Neural cell (in vitro differentiated cells): ENCODE data around the gene MMP13.

Experiments
- EP300 ChIP-seq: fragments of 450-650 bp; conservative IDR thresholded peaks from 2 replicates; pipeline ENCODE4 v1.6.1; 2014; ENCODE audit warnings: antibody characterized with exemption, mild to moderate bottlenecking, moderate library complexity; ENCODE audit not compliant: poor library complexity, severe bottlenecking
- EZH2 ChIP-seq: fragments of 200-600, 300-800 bp; shearing (Covaris generic), sonication (generic); IDR thresholded peaks from 2 replicates; pipeline ENCODE4 v1.6.1; 2014; ENCODE audit warnings: antibody characterized with exemption, low read length, borderline replicate concordance, mild to moderate bottlenecking; ENCODE audit not compliant: insufficient read depth, poor library complexity, severe bottlenecking
- MXI1 ChIP-seq: fragments of 450-650 bp; conservative IDR thresholded peaks from 2 replicates; pipeline ENCODE4 v1.6.1; 2014; ENCODE audit warnings: antibody characterized with exemption, mild to moderate bottlenecking; ENCODE audit not compliant: poor library complexity, severe bottlenecking
- POLR2AphosphoS5 ChIP-seq: IDR thresholded peaks from 2 replicates; pipeline ENCODE4 v1.6.1; 2012
- RAD21 ChIP-seq: fragments of 450-650 bp; conservative IDR thresholded peaks from 2 replicates; pipeline ENCODE4 v1.6.1; 2014; ENCODE audit warnings: antibody characterized with exemption, mild to moderate bottlenecking, moderate library complexity
- SMC3 ChIP-seq: fragments of 450-650 bp; conservative IDR thresholded peaks from 2 replicates; pipeline ENCODE4 v1.6.1; 2014; ENCODE audit warnings: antibody characterized with exemption, mild to moderate bottlenecking, moderate library complexity; ENCODE audit not compliant: poor library complexity
- TAF1 ChIP-seq: IDR thresholded peaks from 2 replicates; pipeline ENCODE4 v1.6.1; 2012; ENCODE audit warnings: low read depth
- TF ChIP-seq, protein P1 (sequence below): fragments of 450-650 bp; IDR thresholded peaks from 2 replicates; pipeline ENCODE4 v1.5.1; 2014; ENCODE audit warnings: antibody characterized with exemption, mild to moderate bottlenecking, moderate library complexity; ENCODE audit not compliant: poor library complexity, severe bottlenecking
- TF ChIP-seq, protein P2 (sequence below): IDR thresholded peaks from 2 replicates; pipeline ENCODE4 v1.6.1; 2012; ENCODE audit warnings: borderline replicate concordance

DNA sequence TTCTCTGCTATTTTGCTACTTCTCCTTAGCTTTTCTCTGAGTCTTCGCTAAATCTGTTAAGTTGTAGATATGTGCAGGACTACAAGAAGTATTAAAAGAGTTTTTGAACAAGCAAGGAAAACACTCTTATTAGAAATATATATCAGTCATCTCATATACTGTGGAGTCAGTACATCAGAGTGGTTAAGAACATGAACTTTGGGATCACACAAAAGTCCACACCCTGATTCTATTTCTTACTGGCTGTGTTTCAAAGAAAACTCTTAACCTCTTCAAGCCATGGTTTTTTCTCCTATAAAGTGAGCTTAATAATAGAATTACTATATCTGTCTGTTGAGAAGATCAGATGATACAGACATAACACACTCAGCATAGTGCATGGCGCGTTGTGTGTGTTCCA lies 29.5 kb downstream of the MMP13 start:
- TF ChIP-seq, protein P1, sequence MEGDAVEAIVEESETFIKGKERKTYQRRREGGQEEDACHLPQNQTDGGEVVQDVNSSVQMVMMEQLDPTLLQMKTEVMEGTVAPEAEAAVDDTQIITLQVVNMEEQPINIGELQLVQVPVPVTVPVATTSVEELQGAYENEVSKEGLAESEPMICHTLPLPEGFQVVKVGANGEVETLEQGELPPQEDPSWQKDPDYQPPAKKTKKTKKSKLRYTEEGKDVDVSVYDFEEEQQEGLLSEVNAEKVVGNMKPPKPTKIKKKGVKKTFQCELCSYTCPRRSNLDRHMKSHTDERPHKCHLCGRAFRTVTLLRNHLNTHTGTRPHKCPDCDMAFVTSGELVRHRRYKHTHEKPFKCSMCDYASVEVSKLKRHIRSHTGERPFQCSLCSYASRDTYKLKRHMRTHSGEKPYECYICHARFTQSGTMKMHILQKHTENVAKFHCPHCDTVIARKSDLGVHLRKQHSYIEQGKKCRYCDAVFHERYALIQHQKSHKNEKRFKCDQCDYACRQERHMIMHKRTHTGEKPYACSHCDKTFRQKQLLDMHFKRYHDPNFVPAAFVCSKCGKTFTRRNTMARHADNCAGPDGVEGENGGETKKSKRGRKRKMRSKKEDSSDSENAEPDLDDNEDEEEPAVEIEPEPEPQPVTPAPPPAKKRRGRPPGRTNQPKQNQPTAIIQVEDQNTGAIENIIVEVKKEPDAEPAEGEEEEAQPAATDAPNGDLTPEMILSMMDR: no peak
- TF ChIP-seq RAD21 (no peak), EP300 (no peak), EZH2 (no peak), POLR2AphosphoS5 (no peak), SMC3 (no peak), MXI1 (no peak), TAF1 (no peak)
- TF ChIP-seq, protein P2, sequence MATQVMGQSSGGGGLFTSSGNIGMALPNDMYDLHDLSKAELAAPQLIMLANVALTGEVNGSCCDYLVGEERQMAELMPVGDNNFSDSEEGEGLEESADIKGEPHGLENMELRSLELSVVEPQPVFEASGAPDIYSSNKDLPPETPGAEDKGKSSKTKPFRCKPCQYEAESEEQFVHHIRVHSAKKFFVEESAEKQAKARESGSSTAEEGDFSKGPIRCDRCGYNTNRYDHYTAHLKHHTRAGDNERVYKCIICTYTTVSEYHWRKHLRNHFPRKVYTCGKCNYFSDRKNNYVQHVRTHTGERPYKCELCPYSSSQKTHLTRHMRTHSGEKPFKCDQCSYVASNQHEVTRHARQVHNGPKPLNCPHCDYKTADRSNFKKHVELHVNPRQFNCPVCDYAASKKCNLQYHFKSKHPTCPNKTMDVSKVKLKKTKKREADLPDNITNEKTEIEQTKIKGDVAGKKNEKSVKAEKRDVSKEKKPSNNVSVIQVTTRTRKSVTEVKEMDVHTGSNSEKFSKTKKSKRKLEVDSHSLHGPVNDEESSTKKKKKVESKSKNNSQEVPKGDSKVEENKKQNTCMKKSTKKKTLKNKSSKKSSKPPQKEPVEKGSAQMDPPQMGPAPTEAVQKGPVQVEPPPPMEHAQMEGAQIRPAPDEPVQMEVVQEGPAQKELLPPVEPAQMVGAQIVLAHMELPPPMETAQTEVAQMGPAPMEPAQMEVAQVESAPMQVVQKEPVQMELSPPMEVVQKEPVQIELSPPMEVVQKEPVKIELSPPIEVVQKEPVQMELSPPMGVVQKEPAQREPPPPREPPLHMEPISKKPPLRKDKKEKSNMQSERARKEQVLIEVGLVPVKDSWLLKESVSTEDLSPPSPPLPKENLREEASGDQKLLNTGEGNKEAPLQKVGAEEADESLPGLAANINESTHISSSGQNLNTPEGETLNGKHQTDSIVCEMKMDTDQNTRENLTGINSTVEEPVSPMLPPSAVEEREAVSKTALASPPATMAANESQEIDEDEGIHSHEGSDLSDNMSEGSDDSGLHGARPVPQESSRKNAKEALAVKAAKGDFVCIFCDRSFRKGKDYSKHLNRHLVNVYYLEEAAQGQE: no peak
